GM19467 (cell line): ENCODE data around the gene RCL1.
"Not testable (repeated sequence)": the region's sequence is repeated elsewhere in the genome, so short reads cannot be mapped to it uniquely, and the experiment has no call there.

Experiments
- ATAC-seq: cut with Tn5 transposase; IDR thresholded peaks from one replicate; pipeline ENCODE4 v1.9.1; 2021; ENCODE audit warnings: mild to moderate bottlenecking, moderate library complexity; ENCODE audit not compliant: unreplicated experiment

The RCL1 gene, protein sequence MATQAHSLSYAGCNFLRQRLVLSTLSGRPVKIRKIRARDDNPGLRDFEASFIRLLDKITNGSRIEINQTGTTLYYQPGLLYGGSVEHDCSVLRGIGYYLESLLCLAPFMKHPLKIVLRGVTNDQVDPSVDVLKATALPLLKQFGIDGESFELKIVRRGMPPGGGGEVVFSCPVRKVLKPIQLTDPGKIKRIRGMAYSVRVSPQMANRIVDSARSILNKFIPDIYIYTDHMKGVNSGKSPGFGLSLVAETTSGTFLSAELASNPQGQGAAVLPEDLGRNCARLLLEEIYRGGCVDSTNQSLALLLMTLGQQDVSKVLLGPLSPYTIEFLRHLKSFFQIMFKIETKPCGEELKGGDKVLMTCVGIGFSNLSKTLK

DNA sequence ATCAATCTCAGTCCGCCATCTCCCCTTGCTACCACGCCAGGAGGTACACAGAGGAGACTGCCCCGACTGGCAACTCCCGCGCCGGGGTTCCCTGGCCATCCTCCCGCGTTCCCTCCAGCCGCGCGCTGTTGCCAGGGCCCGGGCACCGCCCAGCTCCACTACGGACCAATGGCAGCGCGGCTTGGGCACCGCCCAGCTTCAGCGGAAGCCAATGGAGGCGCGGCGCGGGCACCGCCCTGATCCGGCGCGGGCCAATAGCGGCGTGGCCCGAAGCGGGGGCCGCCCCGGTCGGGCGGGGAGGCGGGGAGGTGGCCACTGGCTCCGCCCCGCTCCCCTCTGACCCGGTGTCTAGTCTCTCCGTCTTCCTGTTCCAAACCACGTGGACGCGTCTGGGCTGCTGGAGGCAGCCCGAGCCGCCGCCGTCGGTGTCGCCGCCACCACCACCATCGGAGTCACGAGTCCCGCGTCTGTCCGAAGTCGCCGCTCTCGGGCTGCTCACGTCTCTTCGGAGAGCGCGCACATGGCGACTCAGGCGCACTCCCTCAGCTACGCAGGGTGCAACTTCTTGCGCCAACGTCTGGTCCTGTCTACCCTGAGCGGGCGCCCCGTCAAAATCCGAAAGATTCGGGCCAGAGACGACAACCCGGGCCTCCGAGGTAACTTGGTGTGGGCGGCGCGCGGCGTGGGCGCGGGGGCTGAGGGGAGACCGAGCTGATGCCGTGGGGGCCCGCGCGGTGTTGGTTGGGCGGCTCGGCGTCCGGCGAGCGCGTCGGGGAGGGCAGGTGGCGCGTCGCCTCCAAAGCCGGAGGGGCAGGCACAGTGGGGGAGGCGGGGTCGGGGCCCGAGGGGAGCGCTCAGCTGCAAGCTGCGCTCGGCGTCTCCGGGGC, at the start of gene RCL1:
TSS of gene RCL1 (plus strand) at position 373 of the 887 bp plus-strand sequence. CDS start at position 521, 148 bp downstream.
- peak; percentile 97 for ATAC-seq

GRCh38 chr9:4743131-4743875, 49.4 kb upstream of the RCL1 start:
- ATAC-seq: no peak

DNA sequence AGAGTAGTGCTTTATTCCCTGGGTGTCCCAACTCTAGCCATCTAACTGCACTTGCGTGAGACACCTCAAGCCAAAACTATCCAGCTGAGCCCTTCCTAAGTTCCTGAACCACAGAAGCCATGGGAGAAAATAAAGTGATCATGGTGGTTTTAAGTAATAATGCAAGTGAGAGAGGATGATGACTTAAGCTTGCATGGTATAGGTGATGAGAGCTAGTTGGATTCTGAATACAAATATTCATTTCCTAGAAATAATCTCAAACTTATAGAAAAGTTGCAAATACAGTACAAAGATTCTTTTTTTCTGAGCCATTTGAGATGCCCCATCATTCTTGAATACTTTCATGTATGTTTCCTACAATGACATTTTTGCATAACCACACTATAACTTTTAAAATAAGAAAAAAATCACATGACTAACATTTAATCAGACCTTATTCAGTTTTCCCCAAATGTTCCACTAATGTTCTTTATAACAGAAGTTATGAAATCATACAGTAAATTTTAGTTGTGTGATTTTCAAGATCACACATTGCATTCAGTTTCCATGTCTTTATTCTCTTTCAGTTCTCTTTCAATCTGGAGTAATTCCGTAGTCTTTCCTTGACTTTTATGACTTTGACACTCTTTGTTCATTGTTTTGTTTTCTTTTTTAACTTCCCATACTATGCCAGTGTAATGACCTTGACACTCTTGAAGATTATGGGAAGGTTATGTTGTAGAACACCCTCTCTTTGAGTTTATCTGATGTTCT, 46.3 kb upstream of the RCL1 start:
- no peak for ATAC-seq

GRCh38 chr9:4748612-4749011, 44.1 kb upstream of the RCL1 start:
- no peak for ATAC-seq

GRCh38 chr9:4750023-4750673, 42.6 kb upstream of the RCL1 start:
- no peak for ATAC-seq

DNA sequence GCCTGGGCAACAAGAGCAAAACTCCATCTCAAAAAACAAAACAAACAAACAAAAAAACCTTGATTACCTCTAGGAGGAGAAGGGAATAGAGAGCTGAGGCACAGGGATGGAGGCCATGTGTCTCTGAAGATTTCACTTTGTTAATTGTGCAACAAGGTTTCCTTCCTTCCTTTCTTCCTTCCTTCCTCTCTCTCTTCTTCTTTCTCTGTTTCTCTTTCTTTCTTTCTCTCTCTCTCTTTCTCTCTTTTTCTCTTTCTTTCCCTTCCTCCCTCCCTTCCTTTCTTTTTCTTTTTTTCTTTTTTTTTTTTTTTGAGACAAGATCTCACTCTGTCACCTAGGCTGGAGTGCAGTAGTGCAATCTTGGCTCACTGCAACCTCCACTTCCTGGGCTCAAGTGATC, 38.2 kb upstream of the RCL1 start:
- ATAC-seq: not testable (repeated sequence)

DNA sequence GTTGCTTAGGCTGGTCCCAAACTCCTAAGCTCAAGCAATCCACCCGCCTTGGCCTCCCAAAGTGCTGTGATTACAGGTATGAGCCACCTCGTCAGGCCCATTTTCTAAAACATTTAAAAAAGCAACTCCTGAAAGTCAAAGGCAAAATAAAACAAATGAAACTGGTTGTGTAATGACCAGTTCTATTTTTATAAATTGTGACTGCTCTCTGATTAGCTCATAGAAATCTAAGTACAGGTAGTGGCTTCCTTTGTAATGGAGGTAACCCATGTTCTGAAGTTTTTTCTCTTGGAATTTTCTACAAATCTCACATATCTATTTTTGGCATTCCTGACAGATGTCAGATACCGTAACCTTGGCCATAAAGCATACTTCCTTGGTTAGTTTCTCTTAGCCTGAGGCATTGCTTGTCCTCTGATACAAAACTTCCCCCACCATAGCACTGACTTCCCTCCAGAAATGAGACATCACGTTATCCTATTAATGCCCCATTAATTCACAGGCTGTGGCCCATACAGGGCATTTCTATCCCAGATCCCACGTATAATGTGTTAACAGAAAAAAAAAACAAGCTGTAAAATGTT, 37.6 kb upstream of the RCL1 start:
- no peak for ATAC-seq

DNA sequence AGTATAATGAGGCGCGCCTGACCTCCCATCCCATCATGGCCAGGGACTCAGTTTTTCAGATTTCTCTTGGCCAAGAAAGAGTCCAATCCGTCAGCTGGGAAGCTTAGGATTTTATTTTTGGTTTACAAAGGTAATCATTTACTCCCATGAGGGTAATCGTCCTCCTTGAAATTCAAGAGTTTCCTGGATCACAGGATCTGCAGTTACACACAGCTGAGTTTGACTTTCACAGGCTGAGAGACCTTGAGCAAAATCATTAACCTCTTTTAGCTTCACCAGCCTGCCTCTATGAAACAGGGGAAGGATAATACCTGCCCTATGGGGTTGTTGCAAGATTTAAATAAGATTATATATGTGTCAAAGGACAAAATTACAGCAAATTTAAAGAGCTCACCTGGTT, 36.3 kb upstream of the RCL1 start:
- no peak for ATAC-seq

DNA sequence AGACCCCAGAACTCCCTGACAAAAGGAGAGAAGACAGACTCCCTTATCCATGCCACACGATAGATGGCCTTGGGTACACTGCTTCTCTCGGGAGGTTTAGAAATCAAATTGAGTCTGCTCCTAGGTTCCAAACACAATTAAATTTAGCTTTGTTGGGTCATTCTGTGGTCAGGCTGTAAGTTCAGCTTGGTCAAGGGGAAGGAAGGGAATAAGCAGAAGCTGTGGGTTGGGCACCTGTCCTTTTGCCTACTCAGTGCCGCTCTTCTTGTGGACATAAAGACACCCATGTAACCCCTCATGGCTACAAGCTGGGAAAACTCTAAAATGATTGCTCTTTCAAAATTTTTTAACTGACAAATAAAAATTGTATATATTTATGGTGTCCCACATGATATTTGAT, 32.6 kb upstream of the RCL1 start:
- ATAC-seq: no peak

DNA sequence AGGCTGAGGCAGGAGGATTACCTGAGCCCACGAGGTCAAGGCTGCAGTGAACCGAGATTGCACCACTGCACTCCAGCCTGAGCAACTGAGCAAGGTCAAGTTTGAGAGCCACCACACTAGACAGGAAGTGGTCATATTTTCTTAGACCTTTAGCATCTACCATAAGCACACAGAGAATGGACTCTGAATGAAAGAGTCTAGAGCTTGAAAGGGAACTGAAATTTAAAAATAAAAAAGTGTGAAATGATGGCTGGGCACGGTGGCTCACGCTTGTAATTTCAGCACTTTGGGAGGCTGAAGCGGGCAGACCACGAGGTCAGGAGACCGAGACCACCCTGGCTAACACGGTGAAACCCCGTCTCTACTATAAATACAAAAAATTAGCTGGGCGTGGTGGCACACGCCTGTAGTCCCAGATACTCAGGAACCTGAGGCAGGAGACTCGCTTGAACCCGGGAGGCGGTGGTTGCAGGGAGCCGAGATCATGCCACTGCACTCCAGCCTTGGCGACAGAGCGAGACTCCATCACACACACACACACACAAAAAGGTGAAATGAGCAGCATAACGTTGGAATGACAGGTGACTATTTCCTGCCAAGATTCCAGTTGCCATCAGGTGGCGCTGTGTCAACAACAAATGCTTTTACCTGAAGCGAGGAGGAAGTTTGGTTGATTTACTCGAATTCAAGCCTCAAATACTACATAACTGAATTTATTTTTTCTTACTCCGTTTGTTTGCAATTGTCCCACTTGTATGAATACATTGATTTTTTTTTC, 30.4 kb upstream of the RCL1 start:
- ATAC-seq: peak; percentile 91

GRCh38 chr9:4762886-4763541, 29.7 kb upstream of the RCL1 start:
- ATAC-seq: no peak

- no peak for ATAC-seq
Observed at GRCh38 chr9:4764033-4764432, 28.7 kb upstream of the RCL1 start.

DNA sequence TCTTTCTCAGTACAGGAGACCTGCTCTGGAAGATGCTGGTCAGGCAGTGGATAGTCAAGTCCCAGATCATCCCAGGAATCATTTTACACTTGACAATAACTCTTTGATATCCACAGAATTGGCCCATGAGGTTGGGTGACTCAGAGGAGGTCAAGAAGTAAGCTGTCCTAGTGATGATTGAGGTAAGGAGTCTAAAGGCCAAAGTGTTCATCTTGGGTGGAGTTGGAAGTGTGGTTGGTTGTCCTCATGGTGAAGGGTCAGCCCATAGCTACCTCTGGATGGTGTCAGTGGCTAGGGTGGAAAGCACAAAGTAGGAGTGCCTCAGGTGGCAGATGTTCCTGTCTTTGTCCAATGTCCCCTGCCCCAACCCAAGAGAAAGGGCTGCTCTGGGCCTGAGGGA, 24.1 kb upstream of the RCL1 start:
- ATAC-seq: no peak

DNA sequence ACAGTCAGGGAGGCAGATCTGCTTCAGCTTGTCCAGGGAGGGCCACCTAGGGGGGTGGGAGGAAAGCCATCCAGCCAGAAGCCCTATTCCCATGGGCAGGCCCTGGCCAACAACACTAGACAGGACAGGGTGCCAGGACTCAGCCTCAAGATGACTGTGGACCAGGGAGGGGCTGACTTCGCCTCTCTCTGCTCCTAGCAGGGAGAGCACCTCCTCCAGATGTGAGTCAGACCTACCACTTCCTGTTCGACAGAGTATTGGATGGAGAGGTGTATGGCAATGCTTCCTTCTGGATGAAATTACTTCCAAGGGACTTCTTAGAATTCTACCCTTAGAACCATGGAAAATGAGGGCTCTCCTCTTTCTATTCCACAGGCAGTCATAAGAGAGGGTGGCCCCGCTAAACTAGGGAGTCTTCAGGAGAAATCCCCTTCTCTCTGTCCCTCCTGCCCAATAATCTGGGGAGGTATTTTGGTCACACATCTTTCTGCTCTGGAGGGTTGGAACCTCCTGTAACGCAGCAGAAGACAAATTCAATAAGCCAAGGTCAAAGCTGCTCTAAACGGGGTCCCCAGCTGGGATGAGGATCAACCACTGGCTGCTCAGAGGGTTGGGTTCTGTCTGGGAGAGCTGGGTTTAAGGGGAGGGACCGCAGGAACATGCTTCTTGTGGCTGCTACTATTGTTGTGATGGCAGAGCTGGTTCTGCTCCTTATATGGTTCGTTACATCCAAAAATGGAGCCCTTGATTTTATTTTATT, 23.2 kb upstream of the RCL1 start:
- ATAC-seq: no peak

DNA sequence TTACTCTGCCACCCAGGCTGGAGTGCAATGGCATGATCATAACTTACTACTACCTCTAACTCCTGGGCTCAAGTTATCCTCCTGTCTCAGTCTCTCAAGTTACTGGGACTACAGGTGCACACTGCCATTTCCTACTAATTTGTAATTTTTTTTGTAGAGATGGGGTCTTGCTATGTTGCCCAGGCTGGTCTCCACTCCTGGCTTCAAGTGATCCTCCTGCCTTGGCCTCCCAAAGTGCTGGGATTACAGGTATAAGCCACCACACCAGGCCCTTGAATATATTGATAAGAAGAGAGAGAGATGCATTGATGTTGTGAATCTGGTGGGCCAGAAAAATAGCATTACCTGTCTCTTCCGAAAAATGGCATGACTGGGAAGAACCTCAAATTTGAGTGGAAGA, 21.0 kb upstream of the RCL1 start:
- ATAC-seq: no peak

DNA sequence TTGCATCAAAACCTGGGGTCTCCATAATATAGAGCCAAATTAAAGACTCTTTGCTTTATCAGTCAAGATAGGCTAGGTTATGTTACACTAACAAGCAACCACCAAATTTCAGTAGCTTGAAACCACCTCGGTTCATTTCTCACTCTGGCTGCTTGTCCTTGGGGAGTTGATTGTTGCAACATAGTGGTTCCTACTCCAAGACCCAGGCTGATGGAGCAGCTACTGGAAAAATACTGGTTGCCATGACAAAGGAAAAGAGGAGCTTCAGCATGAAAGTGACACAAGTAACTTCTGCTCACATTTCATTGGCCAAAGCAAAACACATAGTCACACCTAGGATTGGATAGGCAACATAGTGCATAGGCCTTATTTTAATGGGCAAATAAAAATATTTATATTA, 18.5 kb upstream of the RCL1 start:
- no peak for ATAC-seq

DNA sequence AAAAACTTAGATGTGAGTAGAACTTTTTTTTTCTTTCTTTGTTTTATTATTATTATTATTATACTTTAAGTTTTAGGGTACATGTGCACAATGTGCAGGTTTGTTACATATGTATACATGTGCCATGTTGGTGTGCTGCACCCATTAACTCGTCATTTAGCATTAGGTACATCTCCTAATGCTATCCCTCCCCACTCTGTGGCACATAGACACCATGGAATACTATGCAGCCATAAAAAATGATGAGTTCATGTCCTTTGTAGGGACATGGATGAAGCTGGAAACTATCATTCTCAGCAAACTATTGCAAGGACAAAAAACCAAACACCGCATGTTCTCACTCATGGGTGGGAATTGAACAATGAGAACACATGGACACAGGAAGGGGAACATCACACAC, 17.8 kb upstream of the RCL1 start:
- ATAC-seq: not testable (repeated sequence)

GRCh38 chr9:4780651-4781050, 12.1 kb upstream of the RCL1 start:
- no peak for ATAC-seq
